Cerebellar nuclear complex (tissue), 1 donor: Measurements from ENCODE around the gene HMCN2.

Experiments
- DNase-seq, 2 experiments: peaks; one replicate each; lab custom pipeline; 2025; lab: John Stamatoyannopoulos, UW

HMCN2 gene

GRCh38 chr9:130308081-130308571 lies 42.6 kb downstream of the HMCN2 start:
- no peak for DNase-seq

DNA sequence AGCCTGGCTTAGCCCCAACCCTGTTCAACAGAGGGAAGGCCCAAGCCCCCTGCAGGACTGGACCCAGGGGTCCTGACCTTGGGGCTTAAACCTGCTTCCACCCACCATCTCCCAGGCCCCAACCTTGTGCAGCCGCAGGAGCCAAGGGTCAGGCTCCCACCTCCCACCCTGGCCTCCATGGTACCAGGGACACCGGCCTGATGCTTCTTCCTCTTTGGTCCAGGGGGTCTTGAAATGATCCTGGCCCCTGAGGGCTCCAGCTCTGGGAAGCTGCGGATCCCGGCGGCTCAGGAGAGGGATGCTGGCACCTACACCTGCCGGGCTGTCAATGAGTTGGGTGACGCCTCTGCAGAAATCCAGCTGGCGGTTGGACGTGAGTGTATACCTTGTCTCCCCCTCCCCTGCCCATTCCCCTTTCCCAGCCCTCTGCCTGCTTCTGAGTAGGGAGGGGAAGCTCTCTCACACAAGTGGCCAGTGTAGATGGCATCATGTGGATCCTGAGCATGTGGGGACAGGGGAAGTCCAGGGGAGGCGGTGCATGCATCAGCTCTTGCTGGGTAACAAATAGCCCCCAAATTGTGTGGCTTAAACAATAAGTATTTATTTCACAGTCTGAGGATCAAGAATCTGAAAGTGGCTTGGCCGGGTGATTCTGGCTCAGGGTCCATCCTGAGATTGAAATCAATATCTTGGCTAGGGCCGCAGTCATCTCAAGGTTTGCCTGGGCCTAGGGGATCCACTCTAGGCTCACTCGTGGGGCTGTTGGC lies 44.3 kb downstream of the HMCN2 start:
- no peak for DNase-seq

GRCh38 chr9:130310456-130310855 lies 44.9 kb downstream of the HMCN2 start:
- no peak for DNase-seq

DNA sequence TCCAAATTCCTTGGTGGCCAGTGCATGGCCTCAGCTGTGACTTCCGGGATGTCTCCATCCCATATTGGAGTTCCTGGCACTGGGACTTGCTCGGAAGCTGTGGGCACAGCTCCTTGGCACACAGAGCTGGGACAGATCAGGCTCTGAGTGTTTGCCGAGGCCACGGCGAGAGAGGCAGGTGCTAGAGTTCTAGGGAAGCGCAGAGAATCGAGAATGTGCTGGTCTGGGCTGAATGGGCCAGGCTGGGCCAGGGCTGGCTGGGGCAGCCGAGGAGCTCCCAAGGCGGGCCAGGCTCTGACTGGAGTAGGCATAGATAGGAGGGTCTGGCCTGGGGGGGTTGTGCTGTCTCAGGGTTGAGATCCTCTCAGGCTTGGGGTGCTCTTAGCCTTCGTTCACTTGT lies 45.4 kb downstream of the HMCN2 start:
- no peak for DNase-seq

DNA sequence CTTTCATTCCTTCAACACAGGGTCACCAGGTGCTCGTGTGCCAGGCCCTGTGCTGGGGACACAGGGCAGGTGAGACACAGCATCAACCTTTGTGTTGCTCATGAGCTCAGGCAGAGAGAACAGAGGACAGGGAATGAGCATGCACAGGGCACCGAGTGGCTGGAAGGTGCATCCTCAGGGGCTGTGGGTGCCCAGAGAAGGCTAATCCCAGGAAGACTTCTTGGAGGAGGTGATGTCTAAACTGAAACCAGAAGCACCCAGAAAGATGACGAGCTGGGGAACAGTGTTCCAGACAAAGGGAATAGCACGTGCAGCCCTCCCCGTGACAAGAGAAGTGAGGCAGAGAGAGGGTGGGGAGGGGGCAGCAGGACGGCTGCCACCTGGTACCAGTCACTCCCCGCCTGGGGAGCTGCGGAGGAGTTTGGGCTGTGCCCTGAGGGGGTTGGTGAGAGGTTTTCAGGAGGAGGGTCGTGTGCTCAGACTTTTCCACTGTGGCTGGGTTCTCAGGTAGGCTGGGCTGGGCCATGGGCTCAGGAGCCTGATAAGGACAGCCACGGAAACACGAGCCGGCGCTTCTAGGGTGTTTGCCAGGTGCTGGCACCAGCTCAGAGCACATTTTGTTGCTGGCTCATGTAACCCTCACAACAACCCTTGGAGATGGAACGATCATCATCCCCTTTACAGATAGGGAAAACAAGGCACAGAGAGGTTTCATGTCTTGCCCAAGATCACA lies 46.0 kb downstream of the HMCN2 start:
- no peak for DNase-seq

DNA sequence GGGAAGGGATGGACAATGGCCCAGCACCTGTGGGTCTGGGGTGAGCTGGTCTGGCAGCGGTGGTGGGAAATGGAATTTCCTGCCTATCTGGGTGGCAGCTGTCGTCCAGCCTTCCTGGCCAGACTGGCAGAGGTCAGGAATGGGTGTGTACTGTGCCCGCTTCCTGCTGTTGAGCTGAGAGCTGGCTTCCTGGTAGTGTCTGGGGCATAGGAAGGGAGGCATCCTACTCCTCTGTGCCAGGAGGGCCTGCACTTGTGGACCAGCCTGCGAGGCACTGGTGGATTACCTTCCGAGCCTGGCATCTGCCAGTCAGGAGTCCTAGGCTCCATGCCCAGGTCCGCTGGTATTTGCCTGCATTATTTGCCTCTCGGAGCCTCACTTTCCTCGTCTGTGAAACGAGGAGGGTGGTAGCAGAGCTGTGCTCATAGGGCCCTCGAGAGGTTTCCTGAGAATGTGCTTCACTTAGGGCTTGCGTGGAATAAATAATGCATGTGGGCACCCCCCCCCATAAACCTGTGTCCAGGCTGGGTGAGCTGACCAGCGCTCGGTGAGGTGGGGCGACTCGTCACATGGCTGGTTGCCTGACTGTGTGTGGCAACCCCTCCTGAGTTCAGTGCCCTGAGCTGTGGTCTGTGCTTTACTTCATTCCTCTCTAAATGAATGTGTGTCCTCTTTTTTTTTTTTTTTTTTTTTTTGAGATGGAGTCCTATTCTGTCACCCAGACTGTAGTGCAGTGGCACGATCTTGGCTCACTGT lies 47.7 kb downstream of the HMCN2 start:
- DNase-seq = no peak

- DNase-seq = no peak
Measured at GRCh38 chr9:130315446-130316226, 50.1 kb downstream of the HMCN2 start.

GRCh38 chr9:130316430-130316829 lies 50.9 kb downstream of the HMCN2 start:
- DNase-seq = no peak

GRCh38 chr9:130319300-130319699 lies 53.7 kb downstream of the HMCN2 start:
- DNase-seq = no peak

- DNase-seq = no peak
Measured at GRCh38 chr9:130319944-130320712, 54.6 kb downstream of the HMCN2 start.

DNA sequence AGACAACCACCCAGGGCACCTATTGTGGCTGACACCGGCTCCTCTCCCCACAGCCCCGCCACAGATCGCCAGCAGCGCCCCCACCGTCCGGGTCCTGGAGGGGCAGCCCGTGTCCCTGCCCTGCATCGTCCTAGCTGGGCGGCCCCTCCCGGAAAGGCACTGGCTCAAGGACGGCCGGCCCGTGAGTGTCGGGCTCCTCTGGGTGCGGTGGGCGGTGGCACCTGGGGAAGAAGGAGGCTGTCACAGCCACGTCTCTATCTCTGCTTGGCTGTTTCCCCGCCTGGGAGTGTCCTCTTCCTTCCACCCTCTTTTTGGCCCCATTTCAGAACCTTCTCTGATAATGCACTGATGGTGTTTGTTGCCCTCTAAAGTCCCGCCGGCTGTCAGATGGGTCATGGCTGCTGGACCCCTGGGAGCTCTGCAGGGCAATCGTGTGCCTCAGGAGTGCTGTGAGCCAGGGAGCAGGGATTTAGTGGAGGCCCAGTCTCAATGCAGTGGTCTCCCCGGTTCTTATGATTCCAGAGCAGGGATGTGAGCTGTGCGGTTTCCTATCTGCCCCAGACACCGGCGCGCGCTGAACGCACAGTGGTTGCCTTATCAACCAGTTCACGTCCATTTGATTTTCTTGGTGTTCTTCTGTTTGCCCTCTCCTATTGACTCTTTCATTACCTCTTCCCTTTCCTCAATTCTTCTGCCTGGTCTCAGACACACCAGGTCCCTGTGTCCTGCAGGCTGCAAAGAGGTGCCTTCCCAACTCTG lies 55.3 kb downstream of the HMCN2 start:
- DNase-seq = no peak

GRCh38 chr9:130321539-130321938 lies 56.0 kb downstream of the HMCN2 start:
- no peak for DNase-seq

DNA sequence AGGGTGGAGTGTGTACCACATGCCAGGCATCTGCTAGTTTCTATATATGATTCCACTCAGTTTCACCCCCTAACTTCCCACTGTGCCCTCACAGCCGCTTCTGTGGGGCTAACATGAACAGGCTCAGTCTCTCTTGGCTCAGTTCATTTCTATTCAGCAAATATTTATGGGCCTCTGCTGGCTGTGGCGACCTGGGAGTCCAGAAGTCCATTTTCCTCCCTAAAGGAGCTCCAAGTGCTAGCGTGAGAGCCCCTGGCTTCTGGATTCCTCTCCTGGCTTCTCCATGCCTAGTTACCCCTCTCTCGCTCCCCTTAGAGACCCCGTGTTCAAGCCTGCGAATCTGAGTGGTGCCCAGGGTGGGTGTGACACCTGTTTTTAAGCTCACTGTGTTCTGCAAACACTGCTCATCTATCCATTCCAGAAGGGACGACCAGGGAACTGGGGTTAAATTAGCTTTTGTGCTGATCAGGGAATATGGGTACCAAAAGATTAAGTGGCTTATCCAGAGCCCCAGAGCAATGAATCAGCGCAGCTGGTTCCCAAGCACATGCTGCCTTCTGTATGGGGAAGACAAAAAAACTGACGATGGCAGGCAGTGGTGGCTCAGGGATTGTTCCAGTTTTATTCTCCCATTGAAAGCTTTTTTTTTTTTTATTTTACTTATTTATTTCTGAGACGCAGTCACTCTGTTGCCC lies 57.6 kb downstream of the HMCN2 start:
- DNase-seq = no peak

GRCh38 chr9:130325921-130326320 lies 60.4 kb downstream of the HMCN2 start:
- DNase-seq = no peak

GRCh38 chr9:130327070-130327780 lies 61.7 kb downstream of the HMCN2 start:
- DNase-seq = no peak

GRCh38 chr9:130327781-130328348 lies 62.3 kb downstream of the HMCN2 start:
- DNase-seq = no peak

DNA sequence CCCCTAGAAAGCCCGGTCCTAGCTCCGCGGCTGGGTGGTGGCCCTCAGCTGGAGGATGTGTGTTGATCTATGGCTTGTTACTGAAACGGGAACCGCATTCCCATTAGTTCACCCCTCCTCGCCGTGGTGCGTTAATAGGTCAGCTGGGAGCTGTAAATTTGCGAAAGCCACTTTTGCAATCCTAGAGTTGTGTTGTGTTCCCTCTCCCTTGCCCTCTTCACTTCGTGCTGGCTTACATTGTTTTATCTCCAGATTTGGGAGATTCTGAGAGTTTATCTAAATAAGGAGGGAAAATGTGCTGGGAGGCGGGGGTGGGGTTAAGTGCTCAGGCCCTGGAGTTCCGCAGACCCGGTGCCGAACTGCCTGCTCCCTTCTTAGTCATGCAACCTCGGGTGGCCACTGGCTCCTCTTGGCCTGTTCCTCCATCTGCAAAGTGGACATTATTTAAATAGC lies 62.8 kb downstream of the HMCN2 start:
- DNase-seq = no peak

DNA sequence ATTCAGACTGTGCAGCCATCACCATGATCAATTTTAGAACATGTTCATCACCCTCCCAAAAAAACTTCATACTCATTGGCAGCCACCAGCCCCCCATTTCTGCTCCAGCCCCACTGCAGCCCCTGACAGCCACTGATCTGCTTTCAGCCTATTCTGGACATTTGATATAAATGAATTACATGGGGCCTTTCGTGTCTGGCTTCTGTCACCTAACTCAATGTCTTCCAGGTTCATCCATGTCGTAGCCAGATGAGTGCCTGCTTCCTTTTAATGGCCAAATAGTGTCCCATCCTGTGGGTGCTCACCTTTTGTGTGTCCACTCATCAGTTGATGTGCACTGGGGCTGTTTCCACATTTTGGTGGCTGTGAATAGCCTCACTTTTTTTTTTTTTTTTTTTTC lies 63.5 kb downstream of the HMCN2 start:
- DNase-seq = no peak
